MM.1S (cell line): ENCODE results near the gene TOR3A.

ENCODE experiments used
- EZH2 ChIP-seq: fragments of 300-600 bp; sonication (generic); optimal IDR thresholded peaks from 2 replicates; pipeline ENCODE3; 2017; ENCODE audit warnings: low read depth, mild to moderate bottlenecking, antibody characterized with exemption, low read length, mixed read lengths
- EZH2phosphoT487 ChIP-seq: fragments of 300-600 bp; sonication (generic); IDR thresholded peaks from 2 replicates; pipeline ENCODE4 v1.6.1; 2018; ENCODE audit warnings: antibody characterized with exemption, low read length
- TF ChIP-seq, protein P1 (sequence below): fragments of 300-600 bp; sonication (generic); IDR thresholded peaks from 2 replicates; pipeline ENCODE4 v1.5.1; 2016; ENCODE audit warnings: antibody characterized with exemption, low read length, mixed read lengths

DNA sequence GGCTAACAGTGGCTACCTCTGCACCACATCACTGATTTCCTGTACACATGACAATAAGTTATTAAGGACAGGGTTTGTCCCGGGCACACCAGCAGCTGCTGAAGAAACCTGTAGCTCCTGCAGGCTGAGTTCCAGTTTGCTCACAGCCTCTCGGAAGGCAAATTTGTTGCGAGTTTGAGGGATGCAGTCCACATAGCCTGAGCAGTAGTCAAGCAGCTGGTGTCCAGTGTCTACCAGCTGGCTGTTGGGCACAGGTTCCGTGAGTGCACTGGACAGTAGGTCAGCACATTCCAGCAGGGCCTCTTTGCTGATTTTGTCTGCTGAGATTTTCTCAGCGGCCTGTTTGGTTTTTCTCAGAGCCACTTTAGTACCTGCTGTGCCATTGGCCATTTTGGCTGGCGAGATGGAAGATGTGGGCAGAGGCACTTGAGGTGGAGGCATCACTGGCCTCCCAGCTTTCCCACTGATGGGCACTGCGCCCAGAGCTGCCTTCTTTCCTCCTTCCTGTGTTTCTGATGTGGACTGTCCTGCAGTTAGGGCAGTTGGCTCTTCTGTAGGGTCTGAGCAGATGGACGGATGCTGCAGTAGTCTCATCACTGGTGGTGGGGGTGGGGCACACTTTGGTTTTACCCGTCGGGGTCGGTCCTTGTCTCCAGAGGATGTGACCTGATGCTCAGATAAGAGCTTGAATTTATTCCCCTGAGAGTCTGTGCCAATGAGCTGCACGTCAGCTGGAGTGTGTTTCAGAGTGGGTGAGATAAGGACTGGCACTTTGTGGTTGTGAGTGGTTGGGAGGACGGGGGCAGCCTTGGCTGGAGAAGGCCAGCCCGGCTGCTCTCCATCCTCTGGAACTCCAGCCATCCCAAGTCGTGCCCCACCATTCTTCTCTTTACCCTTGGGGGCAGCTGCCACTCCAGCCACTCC lies 26.1 kb downstream of the TOR3A start:
- TF ChIP-seq, protein P1, sequence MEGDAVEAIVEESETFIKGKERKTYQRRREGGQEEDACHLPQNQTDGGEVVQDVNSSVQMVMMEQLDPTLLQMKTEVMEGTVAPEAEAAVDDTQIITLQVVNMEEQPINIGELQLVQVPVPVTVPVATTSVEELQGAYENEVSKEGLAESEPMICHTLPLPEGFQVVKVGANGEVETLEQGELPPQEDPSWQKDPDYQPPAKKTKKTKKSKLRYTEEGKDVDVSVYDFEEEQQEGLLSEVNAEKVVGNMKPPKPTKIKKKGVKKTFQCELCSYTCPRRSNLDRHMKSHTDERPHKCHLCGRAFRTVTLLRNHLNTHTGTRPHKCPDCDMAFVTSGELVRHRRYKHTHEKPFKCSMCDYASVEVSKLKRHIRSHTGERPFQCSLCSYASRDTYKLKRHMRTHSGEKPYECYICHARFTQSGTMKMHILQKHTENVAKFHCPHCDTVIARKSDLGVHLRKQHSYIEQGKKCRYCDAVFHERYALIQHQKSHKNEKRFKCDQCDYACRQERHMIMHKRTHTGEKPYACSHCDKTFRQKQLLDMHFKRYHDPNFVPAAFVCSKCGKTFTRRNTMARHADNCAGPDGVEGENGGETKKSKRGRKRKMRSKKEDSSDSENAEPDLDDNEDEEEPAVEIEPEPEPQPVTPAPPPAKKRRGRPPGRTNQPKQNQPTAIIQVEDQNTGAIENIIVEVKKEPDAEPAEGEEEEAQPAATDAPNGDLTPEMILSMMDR = no peak
- TF ChIP-seq EZH2 (no peak), EZH2phosphoT487 (no peak)
